Natural killer cell treated with Interleukin-12 subunit alpha and Interleukin-12 subunit beta and Interleukin-15 and Interleukin-18, amount 100 ng/mL, for 72 hours (primary cell): Measurements from ENCODE around the gene RAB41. TPM values are rescaled to one million over a fixed set of nuclear protein-coding genes. Genes with fewer than 3 reads are reported as not detected.
"Not testable (repeated sequence)": the region's sequence is repeated elsewhere in the genome, so short reads cannot be mapped to it uniquely, and the experiment has no call there.

ENCODE experiments used
- ATAC-seq, 2 donors: fragments of 150-1000 bp; cut with Tn5 transposase in 1 of 2; sonication (Bioruptor Pico), chemical (Tn5 transposase) in 1 of 2; 2 replicates each; pipeline ENCODE4 v1.10.0; 2021
- DNase-seq: peaks from one replicate; pipeline ENCODE4 v3.0.0; 2022; ENCODE audit warnings: low spot score
- H3K27ac Mint-ChIP-seq, 2 donors: 1 replicate in 1 of 2; 2 replicates in 1 of 2; pipeline ENCODE4 v1.8.0; 2022; ENCODE audit warnings: mixed read lengths in 2 of 2, mild to moderate bottlenecking in 1 of 2, moderate library complexity in 1 of 2
- H3K27me3 Mint-ChIP-seq, 2 donors: 1 replicate in 1 of 2; 2 replicates in 1 of 2; pipeline ENCODE4 v1.8.0; 2022; ENCODE audit warnings: mixed read lengths in 2 of 2
- H3K36me3 Mint-ChIP-seq: one replicate; pipeline ENCODE4 v1.8.0; 2022; ENCODE audit warnings: mixed read lengths
- H3K4me1 Mint-ChIP-seq, 2 donors: 1 replicate in 1 of 2; 2 replicates in 1 of 2; pipeline ENCODE4 v1.8.0; 2022; ENCODE audit warnings: low read depth in 2 of 2, mixed read lengths in 2 of 2, mild to moderate bottlenecking in 1 of 2
- H3K4me3 Mint-ChIP-seq: one replicate; pipeline ENCODE4 v1.8.0; 2022; ENCODE audit warnings: mixed read lengths
- H3K9me3 Mint-ChIP-seq: 2 replicates; pipeline ENCODE4 v1.8.0; 2022; ENCODE audit warnings: mixed read lengths
- total RNA-seq, 2 donors: library from RNA; stranded (reverse); gene quantifications; one replicate each; pipeline ENCODE4 v1.2.3, GENCODE V29; 2022

RAB41 gene
- total RNA-seq: not detected

GRCh38 chrX:70281951-70282350, at the start of gene RAB41:
Gene RAB41 (plus strand): TSS chrX:70282172. CDS start chrX:70282218, 46 bp downstream.
- peaks cover 0 to 2% of the 10 kb centered on the region in 2 donors for H3K27me3 Mint-ChIP-seq
- H3K36me3 Mint-ChIP-seq: peaks cover 6% of the 10 kb centered on the region
- DNase-seq: no peak
- H3K4me3 Mint-ChIP-seq: no peak within 1 kb of the TSS
- no peak within 1 kb of the TSS for H3K27ac Mint-ChIP-seq
- no peak for ATAC-seq
- H3K9me3 Mint-ChIP-seq: no peaks in the 10 kb centered on the region
- peaks cover 2 to 5% of the 10 kb centered on the region in 2 donors for H3K4me1 Mint-ChIP-seq

- H3K4me1 Mint-ChIP-seq: peaks cover 0 to 11% of the 10 kb centered on the region in 2 donors
- no peak for DNase-seq
- no peaks in the 10 kb centered on the region for H3K36me3 Mint-ChIP-seq
- H3K27me3 Mint-ChIP-seq: peaks cover 6 to 17% of the 10 kb centered on the region in 2 donors
- no peak within 1 kb of the TSS for H3K4me3 Mint-ChIP-seq
- no peaks in the 10 kb centered on the region for H3K9me3 Mint-ChIP-seq
- no peak within 1 kb of the TSS for H3K27ac Mint-ChIP-seq
- ATAC-seq: no peak
Observed at GRCh38 chrX:70234355-70234754, 47.6 kb upstream of the RAB41 start, which contains the start of gene AWAT1. Gene AWAT1 (plus strand): TSS chrX:70234655. CDS start chrX:70234696, 41 bp downstream.

- DNase-seq (no peak), ATAC-seq (no peak)
- Mint-ChIP-seq H3K4me3 (no peak overlapping the region), H3K27ac (no peak overlapping the region), H3K36me3 (no peaks in the 10 kb centered on the region), H3K4me1 (no peaks in the 10 kb centered on the region), H3K27me3 (peaks cover 0 to 16% of the 10 kb centered on the region in 2 donors), H3K9me3 (no peaks in the 10 kb centered on the region)
Observed at GRCh38 chrX:70240751-70241150, 41.2 kb upstream of the RAB41 start.

- DNase-seq (no peak), ATAC-seq (no peak)
- Mint-ChIP-seq H3K27me3 (peaks cover 0 to 16% of the 10 kb centered on the region in 2 donors), H3K27ac (no peak overlapping the region), H3K9me3 (no peaks in the 10 kb centered on the region), H3K36me3 (no peaks in the 10 kb centered on the region), H3K4me1 (no peaks in the 10 kb centered on the region), H3K4me3 (no peak overlapping the region)
Observed at GRCh38 chrX:70241501-70241900, 40.5 kb upstream of the RAB41 start.

GRCh38 chrX:70243601-70244000, 38.4 kb upstream of the RAB41 start:
- H3K4me1 Mint-ChIP-seq, H3K4me3 Mint-ChIP-seq, DNase-seq, H3K27ac Mint-ChIP-seq, H3K9me3 Mint-ChIP-seq, ATAC-seq, H3K36me3 Mint-ChIP-seq: not testable (repeated sequence)
- peaks cover 0 to 10% of the 10 kb centered on the region in 2 donors for H3K27me3 Mint-ChIP-seq

GRCh38 chrX:70244881-70245280, 37.1 kb upstream of the RAB41 start:
- peaks cover 0 to 10% of the 10 kb centered on the region in 2 donors for H3K27me3 Mint-ChIP-seq
- ATAC-seq (no peak), DNase-seq (no peak)
- no peaks in the 10 kb centered on the region for H3K4me1 Mint-ChIP-seq
- no peaks in the 10 kb centered on the region for H3K36me3 Mint-ChIP-seq
- H3K9me3 Mint-ChIP-seq: no peaks in the 10 kb centered on the region
- no peak overlapping the region for H3K4me3 Mint-ChIP-seq
- H3K27ac Mint-ChIP-seq: no peak overlapping the region

- no peaks in the 10 kb centered on the region for H3K9me3 Mint-ChIP-seq
- no peak overlapping the region for H3K27ac Mint-ChIP-seq
- H3K36me3 Mint-ChIP-seq: no peaks in the 10 kb centered on the region
- H3K4me1 Mint-ChIP-seq: no peaks in the 10 kb centered on the region
- ATAC-seq (no peak), DNase-seq (no peak)
- H3K27me3 Mint-ChIP-seq: peaks cover 0 to 5% of the 10 kb centered on the region in 2 donors
- H3K4me3 Mint-ChIP-seq: no peak overlapping the region
Observed at GRCh38 chrX:70247252-70247651, 34.7 kb upstream of the RAB41 start.

- H3K27ac Mint-ChIP-seq: no peak overlapping the region
- no peak overlapping the region for H3K4me3 Mint-ChIP-seq
- H3K4me1 Mint-ChIP-seq: no peaks in the 10 kb centered on the region
- H3K27me3 Mint-ChIP-seq: peaks cover 0 to 7% of the 10 kb centered on the region in 2 donors
- H3K9me3 Mint-ChIP-seq: no peaks in the 10 kb centered on the region
- DNase-seq (no peak), ATAC-seq (no peak)
- no peaks in the 10 kb centered on the region for H3K36me3 Mint-ChIP-seq
Observed at GRCh38 chrX:70252491-70252890, 29.5 kb upstream of the RAB41 start.

- no peaks in the 10 kb centered on the region for H3K9me3 Mint-ChIP-seq
- ATAC-seq (no peak), DNase-seq (no peak)
- no peaks in the 10 kb centered on the region for H3K36me3 Mint-ChIP-seq
- no peaks in the 10 kb centered on the region for H3K4me1 Mint-ChIP-seq
- H3K27me3 Mint-ChIP-seq: peaks cover 0 to 7% of the 10 kb centered on the region in 2 donors
- no peak overlapping the region for H3K27ac Mint-ChIP-seq
- no peak overlapping the region for H3K4me3 Mint-ChIP-seq
Observed at GRCh38 chrX:70253377-70254062, 28.5 kb upstream of the RAB41 start.

GRCh38 chrX:70254063-70254400, 27.9 kb upstream of the RAB41 start:
- H3K4me1 Mint-ChIP-seq: no peaks in the 10 kb centered on the region
- no peaks in the 10 kb centered on the region for H3K9me3 Mint-ChIP-seq
- peaks cover 0 to 7% of the 10 kb centered on the region in 2 donors for H3K27me3 Mint-ChIP-seq
- ATAC-seq: no peak
- no peaks in the 10 kb centered on the region for H3K36me3 Mint-ChIP-seq
- no peak for DNase-seq
- no peak overlapping the region for H3K27ac Mint-ChIP-seq
- no peak overlapping the region for H3K4me3 Mint-ChIP-seq

GRCh38 chrX:70254909-70255308, 27.1 kb upstream of the RAB41 start:
- Mint-ChIP-seq H3K27me3 (peaks cover 0 to 7% of the 10 kb centered on the region in 2 donors), H3K4me1 (no peaks in the 10 kb centered on the region), H3K9me3 (no peaks in the 10 kb centered on the region), H3K4me3 (no peak overlapping the region), H3K36me3 (no peaks in the 10 kb centered on the region), H3K27ac (no peak overlapping the region)
- DNase-seq (no peak), ATAC-seq (no peak)

GRCh38 chrX:70255452-70255851, 26.5 kb upstream of the RAB41 start:
- no peak for ATAC-seq
- H3K27me3 Mint-ChIP-seq: peaks cover 0 to 7% of the 10 kb centered on the region in 2 donors
- no peaks in the 10 kb centered on the region for H3K36me3 Mint-ChIP-seq
- no peaks in the 10 kb centered on the region for H3K9me3 Mint-ChIP-seq
- no peaks in the 10 kb centered on the region for H3K4me1 Mint-ChIP-seq
- H3K4me3 Mint-ChIP-seq: no peak overlapping the region
- DNase-seq: no peak
- H3K27ac Mint-ChIP-seq: no peak overlapping the region

- no peak overlapping the region for H3K4me3 Mint-ChIP-seq
- no peaks in the 10 kb centered on the region for H3K9me3 Mint-ChIP-seq
- peak in 1 of 2 donors; percentile 43 for ATAC-seq
- no peak for DNase-seq
- no peak overlapping the region for H3K27ac Mint-ChIP-seq
- H3K36me3 Mint-ChIP-seq: no peaks in the 10 kb centered on the region
- peaks cover 0 to 7% of the 10 kb centered on the region in 2 donors for H3K27me3 Mint-ChIP-seq
- H3K4me1 Mint-ChIP-seq: no peaks in the 10 kb centered on the region
Observed at GRCh38 chrX:70257423-70258288, 24.3 kb upstream of the RAB41 start.

- H3K27ac Mint-ChIP-seq: no peak within 1 kb of the TSS
- no peak within 1 kb of the TSS for H3K4me3 Mint-ChIP-seq
- H3K4me1 Mint-ChIP-seq: no peaks in the 10 kb centered on the region
- H3K36me3 Mint-ChIP-seq: no peaks in the 10 kb centered on the region
- no peak for ATAC-seq
- peaks cover 0 to 11% of the 10 kb centered on the region in 2 donors for H3K27me3 Mint-ChIP-seq
- no peak for DNase-seq
- H3K9me3 Mint-ChIP-seq: no peaks in the 10 kb centered on the region
Observed at GRCh38 chrX:70260104-70260503, 21.9 kb upstream of the RAB41 start, which contains the start of gene P2RY4. Gene P2RY4 (minus strand): TSS chrX:70260204. CDS start chrX:70259624, 580 bp downstream.
